HG02852 (cell line): ENCODE results near the gene TCN1.
"Not testable (repeated sequence)": the region's sequence is repeated elsewhere in the genome, so short reads cannot be mapped to it uniquely, and the experiment has no call there.

Experiments used
- ATAC-seq: cut with Tn5 transposase; IDR thresholded peaks from one replicate; pipeline ENCODE4 v1.9.1; 2021; ENCODE audit warnings: mild to moderate bottlenecking, moderate library complexity; ENCODE audit not compliant: unreplicated experiment

The TCN1 gene, protein sequence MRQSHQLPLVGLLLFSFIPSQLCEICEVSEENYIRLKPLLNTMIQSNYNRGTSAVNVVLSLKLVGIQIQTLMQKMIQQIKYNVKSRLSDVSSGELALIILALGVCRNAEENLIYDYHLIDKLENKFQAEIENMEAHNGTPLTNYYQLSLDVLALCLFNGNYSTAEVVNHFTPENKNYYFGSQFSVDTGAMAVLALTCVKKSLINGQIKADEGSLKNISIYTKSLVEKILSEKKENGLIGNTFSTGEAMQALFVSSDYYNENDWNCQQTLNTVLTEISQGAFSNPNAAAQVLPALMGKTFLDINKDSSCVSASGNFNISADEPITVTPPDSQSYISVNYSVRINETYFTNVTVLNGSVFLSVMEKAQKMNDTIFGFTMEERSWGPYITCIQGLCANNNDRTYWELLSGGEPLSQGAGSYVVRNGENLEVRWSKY

DNA sequence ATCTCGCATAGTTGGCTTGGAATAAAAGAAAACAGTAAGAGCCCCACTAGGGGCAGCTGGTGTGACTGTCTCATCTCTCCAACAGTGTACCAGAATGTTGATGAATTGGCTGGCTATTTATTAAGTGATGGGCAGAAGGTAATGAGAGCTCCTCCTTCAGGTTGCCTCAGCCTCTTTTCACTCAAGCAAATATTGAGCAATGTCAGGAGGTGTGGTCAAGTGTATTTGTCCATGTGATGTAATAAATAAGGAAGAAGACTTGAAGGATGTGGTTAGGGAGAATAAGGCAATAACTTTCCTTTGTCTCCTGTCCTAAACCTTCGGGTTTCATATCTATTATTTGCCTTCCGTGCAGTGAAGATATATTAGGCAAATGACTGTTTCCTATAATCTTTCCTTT lies at the start of gene TCN1:
TCN1 (minus strand) TSS at position 91 of the 400 bp plus-strand sequence; CDS start at position 74, 17 bp downstream.
- no peak for ATAC-seq

DNA sequence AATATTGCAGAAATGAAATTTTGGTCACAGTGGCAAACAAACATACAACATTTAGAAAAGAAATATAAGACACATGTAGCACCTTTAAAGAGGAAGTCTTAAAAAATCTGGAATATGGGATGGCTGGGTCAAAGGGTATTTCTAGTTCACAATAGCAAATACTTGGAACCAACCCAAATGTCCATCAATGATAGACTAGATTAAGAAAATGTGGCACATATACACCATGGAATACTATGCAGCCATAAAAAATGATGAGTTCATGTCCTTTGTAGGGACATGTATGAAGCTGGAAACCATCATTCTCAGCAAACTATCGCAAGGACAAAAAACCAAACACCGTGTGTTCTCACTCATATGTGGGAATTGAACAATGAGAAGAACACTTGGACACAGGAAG lies 37.3 kb upstream of the TCN1 start:
- not testable (repeated sequence) for ATAC-seq

DNA sequence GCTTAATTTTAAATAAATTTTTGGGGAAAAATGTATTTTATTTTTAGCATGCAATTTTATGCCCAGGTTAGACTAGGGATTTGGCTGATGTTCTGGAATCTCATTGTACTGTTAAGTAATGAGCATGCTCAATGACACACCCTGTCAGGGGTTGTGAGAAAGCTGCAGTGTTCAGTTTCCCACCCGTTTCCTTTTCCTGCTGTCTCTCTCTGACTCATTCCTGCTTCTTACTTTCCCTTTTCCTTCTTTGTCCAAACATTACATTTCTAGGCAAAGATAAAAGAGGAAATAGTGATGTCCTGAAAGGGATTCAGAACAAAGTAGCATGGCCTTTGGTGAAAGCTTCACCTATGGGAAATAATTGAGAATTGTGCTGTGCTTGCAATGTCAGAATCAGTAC lies 35.0 kb upstream of the TCN1 start:
- ATAC-seq = no peak

DNA sequence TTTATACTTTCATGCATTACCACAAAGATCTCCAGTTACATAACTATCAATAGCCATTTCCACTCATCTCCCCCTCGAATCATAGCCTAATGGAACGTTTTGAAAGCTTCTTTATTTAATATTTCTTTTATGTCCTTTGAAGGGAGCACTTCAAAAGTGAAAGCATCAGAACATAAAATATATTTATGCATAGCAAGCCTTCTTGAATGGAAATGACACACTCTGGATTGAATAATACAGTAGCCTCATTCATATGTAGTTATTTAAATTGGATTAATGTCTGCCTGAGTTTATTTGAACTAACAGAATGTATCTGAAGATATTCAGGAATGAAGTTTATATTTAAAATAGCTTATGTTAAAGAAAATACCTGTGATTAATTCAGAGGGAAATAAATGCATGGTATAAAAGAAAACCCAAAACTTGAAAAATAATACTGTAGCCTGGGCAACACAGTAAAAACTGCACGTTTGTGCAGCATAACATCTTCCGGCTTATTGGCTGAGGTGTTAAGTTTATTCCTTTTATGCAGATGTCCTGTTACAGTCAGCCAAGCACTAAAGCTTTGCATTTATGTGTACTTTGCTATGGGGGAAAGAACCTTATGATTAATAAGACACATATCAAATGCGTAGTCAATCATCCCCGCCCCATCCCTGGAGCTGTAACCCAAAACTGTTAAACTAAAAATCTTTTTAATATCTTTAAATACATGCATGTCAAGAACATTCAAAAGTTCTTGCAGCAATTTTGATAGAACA lies 34.3 kb upstream of the TCN1 start:
- ATAC-seq = no peak

DNA sequence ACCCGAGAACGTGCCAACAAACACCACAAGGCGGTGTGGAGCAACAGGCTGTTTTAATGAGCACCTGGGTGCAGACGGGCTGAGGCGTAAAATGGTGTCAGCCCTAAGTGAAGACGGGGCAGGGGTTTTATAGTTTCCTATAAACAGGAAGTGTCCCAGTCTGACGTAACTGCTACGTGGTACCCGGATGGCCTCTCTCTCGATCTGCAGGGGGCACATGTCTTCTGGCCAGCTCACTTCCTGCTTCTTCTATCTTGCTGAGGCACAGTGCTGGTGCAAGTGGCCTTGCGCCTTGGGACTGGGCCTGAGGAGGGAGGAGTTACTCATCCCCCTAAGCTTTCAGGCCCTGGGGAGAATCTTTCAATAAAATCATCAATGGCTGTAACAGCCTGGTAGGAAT lies 33.2 kb upstream of the TCN1 start:
- ATAC-seq = no peak

DNA sequence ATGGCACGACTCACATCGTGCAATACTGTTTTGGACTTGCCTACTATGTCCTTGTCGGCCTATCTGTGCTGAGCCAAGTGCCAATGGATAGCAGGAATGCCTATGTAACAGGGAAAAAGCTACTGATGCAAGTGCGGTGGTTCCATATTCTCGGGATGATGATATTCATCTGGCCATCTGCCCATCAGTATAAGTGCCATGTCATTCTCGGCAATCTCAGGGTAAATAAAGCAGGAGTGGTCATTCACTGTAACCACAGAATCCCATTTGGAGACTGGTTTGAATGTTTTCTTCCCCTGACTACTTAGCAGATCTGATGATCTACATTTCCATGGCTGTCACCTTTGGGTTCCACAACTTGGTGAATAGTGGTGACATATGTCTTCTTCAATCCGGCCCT lies 32.4 kb upstream of the TCN1 start:
- no peak for ATAC-seq

DNA sequence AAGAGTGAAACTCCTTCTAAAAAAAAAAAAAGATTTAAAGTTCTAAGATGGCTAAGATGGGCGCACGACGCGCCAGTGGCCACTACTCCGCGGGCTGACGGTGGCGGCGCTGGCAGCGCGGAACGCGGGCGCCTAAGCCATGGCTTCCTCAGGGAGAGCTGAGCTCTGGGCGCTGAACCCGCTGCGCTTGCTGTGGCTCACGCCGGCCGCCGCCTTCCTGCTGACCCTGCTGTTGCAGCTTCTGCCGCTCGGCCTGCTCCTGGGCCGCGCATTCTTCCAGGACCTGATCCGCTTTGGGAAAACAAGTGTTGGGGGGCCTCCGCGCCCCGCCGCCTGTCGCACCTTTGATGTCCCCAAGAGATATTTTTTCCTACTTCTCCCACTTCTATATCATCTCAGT lies 31.8 kb upstream of the TCN1 start:
- ATAC-seq = no peak

DNA sequence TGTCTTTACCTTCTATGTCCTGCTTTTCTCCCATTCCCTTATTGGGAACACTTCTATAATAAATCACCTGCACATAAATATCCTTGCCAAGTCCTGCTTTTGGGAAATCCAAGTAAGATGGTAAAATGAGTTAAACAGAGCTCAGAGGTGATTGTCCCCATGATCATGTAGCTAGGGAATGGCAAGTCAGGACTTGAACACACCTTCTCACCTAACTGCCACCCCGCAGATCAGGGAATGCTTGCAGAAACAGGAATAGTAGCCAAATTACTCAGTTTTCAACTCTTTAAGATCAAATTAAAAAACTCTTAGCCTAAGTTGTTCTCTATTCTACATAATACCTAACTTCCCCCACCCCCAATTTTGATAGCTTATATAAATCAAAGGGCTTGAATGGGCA lies 28.3 kb upstream of the TCN1 start:
- no peak for ATAC-seq

DNA sequence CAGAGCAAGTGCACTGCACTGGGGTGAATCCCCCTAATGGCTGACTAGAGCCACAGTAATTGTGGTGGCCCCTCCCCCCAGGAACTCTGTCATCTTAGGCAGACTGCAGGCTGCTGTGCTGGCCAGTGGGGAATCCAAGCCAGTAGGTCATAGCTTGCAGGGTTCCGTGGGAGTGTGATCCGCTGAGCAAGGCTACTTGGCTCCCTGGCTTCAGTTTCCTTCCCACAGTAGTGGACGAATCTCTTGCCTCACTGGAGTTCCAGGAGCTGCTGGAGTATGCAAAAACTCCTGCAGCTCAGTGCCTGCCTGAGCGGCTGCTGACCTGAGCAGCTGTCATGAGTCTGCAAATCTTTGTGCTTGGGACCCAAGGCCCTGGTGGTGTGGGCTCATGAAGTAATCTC lies 25.5 kb upstream of the TCN1 start:
- ATAC-seq = no peak

DNA sequence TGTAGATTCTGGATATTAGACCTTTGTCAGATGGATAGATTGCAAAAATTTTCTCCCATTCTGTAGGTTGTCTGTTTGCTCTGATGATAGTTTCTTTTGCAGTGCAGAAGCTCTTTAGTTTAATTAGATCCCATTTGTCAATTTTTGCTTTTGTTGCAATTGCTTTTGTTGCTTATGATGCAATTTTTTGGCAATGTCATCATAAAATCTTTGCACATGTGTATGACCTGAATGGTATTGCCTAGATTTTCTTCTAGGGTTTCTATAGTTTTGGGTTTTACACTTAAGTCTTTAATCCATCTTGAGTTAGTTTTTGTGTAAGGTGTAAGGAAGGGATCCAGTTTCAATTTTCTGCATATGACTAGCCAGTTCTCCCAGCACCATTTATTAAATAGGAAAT lies 20.9 kb upstream of the TCN1 start:
- not testable (repeated sequence) for ATAC-seq

DNA sequence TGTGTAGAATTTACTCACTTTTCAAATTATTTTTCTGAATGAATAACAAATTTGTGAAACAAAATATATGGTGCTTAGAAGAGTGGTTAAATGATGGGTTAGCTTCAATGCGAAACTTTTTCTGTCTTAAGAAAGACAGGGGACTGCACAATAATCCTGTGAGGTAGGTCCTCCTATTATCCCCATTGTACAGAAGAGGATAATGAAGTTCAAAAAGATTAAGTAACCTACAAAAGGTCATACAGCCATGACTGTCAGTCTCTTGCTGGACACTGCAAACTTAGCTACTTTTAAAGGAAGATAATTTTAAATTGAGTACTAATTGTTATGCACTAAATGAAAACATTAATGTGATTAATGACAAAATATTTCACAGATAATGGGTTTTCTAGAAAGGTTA lies 17.3 kb upstream of the TCN1 start:
- ATAC-seq = no peak

DNA sequence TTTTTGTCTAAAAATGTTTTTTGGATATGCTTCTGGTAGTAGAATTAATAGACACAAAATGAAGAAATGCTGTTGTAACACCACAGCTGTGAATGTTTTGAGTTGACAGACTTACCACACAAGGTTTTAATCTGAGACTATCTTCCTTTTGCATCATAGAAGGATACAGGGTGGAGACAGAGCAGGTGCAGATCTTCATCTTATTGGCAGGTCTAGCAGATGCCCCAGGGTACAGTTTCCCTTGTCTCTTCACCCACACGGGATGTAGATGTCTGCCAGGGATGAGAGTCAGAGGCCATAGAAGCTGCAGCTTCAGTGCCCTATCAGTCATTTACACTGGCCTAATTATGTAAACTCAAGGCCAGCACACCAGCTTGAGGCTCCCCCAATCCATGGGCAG lies 13.3 kb upstream of the TCN1 start:
- no peak for ATAC-seq

DNA sequence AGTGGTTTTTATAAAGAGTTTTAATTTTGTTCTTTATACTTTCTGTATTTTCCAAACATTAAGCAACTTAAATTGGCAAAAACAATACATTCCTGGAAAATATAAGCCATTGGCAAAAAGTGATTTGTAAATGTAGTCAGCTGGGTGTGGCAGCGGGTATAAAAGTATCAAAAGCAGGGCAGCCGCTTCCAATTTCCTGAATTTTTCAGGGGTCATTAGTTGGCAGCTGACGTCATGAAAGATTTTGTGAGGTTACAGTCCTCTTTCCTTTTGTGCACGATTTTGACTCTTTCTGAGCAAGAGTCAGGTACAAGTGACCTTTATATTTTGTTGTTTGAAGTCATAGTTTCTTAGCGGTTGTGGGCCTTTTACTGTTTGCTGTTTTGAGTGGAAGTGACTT lies 12.3 kb upstream of the TCN1 start, which contains the start of gene OOSP3:
OOSP3 (plus strand) TSS at position 208 of the 400 bp plus-strand sequence; CDS start at position 235, 27 bp downstream.
- no peak for ATAC-seq

DNA sequence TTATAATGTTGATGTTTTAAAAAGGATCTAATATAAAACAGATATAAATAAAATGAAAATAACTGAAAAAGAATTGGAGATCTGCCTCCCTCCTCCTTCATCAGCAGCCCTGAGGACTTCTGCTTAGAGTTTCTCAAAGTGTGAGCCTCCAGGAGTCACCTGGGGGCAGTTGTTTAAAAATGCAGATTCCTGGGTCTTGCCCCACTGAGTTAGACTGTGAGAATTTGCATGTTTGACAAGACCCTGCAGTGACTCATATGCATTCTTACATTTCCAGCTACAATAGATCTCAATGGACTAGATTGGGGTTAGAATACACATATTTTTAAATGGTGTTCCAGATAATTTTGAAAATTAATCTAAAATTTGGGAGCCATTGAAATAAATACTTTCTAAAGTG lies 11.5 kb upstream of the TCN1 start:
- no peak for ATAC-seq

DNA sequence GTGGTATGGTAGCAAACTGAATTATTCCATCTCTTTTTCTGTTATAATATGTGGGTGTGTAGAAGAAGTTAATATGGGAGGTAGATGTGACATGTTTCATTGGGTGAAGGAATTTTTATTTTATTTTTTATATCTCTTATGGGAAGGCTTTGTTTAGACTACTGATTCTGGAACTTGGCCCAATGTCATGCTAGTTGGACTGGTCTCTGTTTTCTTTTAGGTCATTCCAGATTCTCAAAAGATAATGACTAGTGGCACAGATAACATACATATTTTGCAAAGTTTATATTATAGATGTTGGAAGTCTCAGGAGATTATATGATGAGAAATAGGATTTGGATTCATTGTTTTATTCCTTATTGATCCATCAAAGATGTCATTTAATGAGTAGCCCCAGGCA lies 11.0 kb upstream of the TCN1 start:
- no peak for ATAC-seq

DNA sequence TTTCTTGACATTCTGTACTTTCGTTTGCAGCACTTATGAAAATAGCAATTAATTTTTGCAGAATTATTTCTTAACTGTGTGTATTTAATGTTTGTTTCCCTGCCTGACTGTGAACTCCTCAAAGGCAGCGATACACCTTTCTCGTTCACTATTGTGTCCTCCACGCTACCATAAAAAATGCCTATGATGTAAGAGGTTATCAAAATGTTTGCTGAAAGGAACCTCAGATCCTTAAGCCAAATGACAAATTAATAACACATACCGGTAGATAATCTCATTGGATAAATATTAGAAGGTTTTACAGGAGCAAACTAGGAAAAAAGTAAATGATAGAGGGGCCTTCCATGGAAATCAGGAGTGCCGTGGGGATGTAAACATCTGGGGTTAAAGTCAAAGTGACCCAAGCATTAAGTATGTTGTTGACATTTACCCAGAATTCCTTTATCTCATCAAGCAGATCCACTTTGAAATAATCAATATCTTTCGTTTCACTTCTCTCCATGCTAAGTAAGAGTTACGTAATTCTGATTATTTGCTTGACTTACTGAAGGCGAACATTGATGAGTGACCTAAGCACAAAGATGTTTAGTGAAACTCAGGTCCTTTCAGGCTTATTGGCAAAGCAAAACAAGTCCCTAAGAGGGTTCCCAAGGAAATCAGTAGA lies 9.7 kb upstream of the TCN1 start:
- no peak for ATAC-seq

DNA sequence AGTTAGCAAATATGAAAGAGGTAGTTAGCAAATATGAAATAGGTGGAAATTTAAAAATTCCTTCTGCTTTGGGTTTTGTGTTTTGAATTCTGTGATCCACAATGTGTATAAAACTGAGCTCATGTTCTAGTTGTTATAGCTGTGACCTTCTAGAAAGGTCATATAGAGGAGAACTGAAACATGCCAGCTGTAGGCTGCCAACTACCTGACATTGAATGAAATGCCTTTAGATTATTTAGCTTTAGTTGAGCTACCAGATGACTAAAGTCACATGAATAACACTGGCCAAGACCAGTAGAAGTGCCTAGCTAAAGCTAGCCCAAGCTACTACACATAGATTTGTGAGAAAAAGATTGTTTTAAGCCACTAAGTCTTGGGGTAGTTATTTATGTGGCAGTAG lies 5.8 kb upstream of the TCN1 start:
- ATAC-seq = no peak

DNA sequence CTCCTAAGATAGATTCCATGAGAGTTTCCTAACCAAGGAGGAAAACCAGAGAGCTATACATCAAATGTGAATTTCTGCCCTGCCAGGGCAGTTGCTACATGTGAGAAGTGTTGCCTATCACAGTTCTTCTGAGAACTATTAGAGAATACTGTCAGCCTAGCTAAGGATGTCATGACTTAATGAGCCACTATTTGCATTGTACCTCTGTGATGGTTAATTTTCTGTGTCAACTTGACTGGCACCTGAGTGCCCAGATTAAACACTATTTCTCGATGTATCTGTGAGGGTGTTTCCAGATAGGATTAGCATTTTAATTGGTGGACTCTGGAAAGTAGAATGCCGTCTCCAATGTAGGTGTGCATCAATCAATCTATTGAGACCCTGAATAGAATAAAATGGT lies 1.7 kb upstream of the TCN1 start:
- ATAC-seq = no peak

DNA sequence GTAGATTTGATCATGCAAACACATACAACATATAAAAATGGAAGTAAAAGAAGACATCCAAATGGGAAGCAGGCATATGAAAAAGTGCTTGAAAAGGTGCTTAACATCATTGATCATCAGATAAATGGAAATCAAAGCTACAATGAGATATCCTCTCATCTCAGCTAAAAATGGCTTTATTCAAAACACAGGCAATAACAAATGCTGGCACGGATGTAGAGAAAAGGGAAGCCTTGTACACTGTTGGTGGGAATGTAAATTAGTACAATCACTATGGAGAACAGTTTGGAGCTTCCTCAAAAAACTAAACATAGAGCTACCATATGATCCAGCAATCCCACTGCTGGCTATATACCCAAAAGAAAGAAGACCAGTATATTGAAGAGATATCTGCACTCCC lies 549 bp upstream of the TCN1 start:
- ATAC-seq = no peak

DNA sequence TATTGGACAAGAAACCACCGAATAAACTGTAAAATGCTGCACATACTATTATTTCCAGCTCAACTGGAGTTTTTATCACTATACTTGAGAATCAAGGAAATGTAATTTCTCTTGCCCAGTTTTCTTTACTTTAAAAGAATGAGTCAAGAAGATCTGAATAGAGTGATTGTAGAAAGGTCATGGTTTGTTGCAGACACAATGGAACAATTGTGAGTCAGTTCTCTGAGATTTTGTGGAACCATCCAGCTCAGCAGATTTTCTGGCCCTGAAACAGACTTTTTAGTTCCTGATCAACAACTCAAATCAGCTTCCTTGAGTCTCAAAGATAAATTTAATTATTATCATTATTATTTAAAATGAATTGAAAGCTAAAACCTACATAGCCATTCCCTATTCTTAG lies 1.3 kb downstream of the TCN1 start:
- no peak for ATAC-seq

DNA sequence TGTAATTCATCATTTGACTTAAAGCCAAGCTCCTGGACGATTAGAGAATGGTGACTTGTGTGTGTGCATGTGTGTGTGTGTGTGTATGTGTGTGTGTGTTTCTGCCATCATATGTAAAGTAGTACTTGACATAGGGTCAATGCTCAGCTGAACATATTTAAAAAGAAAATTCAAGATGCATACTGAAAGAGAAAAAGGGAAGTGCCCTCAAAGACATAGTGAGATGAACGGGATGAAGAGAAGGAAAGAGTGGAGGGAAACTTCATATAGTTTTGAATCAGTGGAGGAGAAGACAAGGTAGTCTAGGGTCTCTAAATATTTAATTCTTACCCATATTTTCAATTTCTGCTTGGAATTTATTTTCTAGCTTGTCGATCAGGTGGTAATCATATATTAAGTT lies 4.0 kb downstream of the TCN1 start:
- no peak for ATAC-seq

DNA sequence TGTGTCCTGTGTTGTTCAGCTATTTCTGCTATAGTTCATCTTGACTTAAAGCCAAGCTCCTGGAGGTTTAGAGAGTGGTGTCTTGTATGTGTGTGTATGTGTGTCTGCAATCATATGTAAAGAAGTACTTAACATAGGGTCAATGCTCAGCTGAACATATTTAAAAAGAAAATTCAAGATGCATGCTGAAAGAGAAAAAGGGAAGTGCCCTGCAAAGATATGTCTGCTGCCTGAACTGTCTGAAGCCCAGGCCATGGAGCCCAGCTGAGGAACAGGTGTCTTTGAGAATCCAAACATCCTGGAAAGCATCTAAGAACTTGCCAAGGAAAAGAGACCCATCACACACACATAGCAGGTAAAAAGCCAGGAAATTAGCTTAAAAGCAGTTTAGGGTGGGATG lies 6.6 kb downstream of the TCN1 start:
- no peak for ATAC-seq
